NB4 (cell line): ENCODE results near the gene GABRG3.

Experiments used
- CTCF ChIP-seq: IDR thresholded peaks from one replicate; pipeline ENCODE4 v1.5.1; 2012; ENCODE audit warnings: low read depth, low read length
- POLR2A ChIP-seq: IDR thresholded peaks from 2 replicates; pipeline ENCODE4 v1.6.1; 2011; ENCODE audit warnings: mild to moderate bottlenecking; ENCODE audit not compliant: insufficient read length; ENCODE audit errors: extremely low read depth

- no peak for TF ChIP-seq CTCF
- TF ChIP-seq POLR2A: no peak
Observed at GRCh38 chr15:27231811-27232210, 260.8 kb downstream of the GABRG3 start.
